ENCODE results near the gene DUSP2. TPM values are rescaled to one million over a fixed set of nuclear protein-coding genes. Genes with fewer than 3 reads are reported as not detected.

The DUSP2 gene
- total and polyA plus RNA-seq, 9 of the 15 experiments (the other 6 are each of a cell fraction or from before 2014, with no cell fraction given) = 0.04 to 0.18 TPM; not detected in 7

- TF ChIP-seq CREM (IDR thresholded peaks at IDR 0.05; ENCODE audit: low read depth) (peak; percentile 88), ZHX1 (conservative IDR thresholded peaks at IDR 0.05; ENCODE audit: low read length) (no peak), ATF3 (IDR thresholded peaks at IDR 0.05) (peak; percentile 86), ATF3 (CRISPR knock-in tag; conservative IDR thresholded peaks at IDR 0.05) (no peak), POLR2A (conservative IDR thresholded peaks at IDR 0.05) (no peak), TCF7L2 (IDR thresholded peaks at IDR 0.05; ENCODE audit: low read depth, low read length) (no peak), ZBTB33 (CRISPR knock-in tag; IDR thresholded peaks at IDR 0.05) (peak; percentile 32; the same call in 1 of the 2 replicates), PKNOX1 (IDR thresholded peaks at IDR 0.05) (peak; percentile 66; the same call in 1 of the 2 replicates), ELF2 (CRISPR knock-in tag; IDR thresholded peaks at IDR 0.05) (no peak), HLTF (IDR thresholded peaks at IDR 0.05) (no peak), CREB1 (IDR thresholded peaks at IDR 0.05) (peak; percentile 86), CREB1 (CRISPR knock-in tag; IDR thresholded peaks at IDR 0.05) (no peak; the same call in 1 of the 2 replicates), IFI16 (CRISPR knock-in tag; IDR thresholded peaks at IDR 0.05) (no peak), FIP1L1 (IDR thresholded peaks at IDR 0.05; ENCODE audit: low read depth, low read length, poor library complexity, severe bottlenecking) (no peak), CHD1 (IDR thresholded peaks at IDR 0.05; ENCODE audit: low read length) (no peak), E2F6 (IDR thresholded peaks at IDR 0.05; ENCODE audit: borderline replicate concordance in 1 of 2, extremely low read depth in 1 of 2, insufficient read depth in 1 of 2, insufficient read length in 1 of 2, low read depth in 1 of 2, low read length in 1 of 2, poor library complexity in 1 of 2, severe bottlenecking in 1 of 2) (peak in 1 of 2 experiments; percentile 6), MCM5 (IDR thresholded peaks at IDR 0.05; ENCODE audit: low read depth) (no peak), ATF1 (CRISPR knock-in tag; IDR thresholded peaks at IDR 0.05) (no peak), ATF1 (tag; IDR thresholded peaks at IDR 0.05) (peak; percentile 52), JUN (IDR thresholded peaks at IDR 0.05; ENCODE audit: borderline replicate concordance, low read depth, low read length) (peak; percentile 52; the same call in 1 of the 2 replicates), JUN (CRISPR knock-in tag; IDR thresholded peaks at IDR 0.05; ENCODE audit: borderline replicate concordance) (no peak)
Measured at GRCh38 chr2:96148410-96149217, 3.4 kb upstream of the DUSP2 start (continued).

Data from K562 (cell line).